Choroid plexus epithelial cell (primary cell): ENCODE results near the gene PRKG1.
"Not testable (repeated sequence)": the region's sequence is repeated elsewhere in the genome, so short reads cannot be mapped to it uniquely, and the experiment has no call there.

Experiments
- DNase-seq: peaks from one replicate; pipeline ENCODE4 v3.0.0-alpha.2; 2010; ENCODE audit warnings: low read depth
- H3K4me3 ChIP-seq: 2 replicates; pipeline ENCODE4 v1.5.1; 2011; ENCODE audit warnings: low read depth, mild to moderate bottlenecking, control low read depth, low read length, moderate library complexity
- CTCF ChIP-seq: conservative IDR thresholded peaks from 2 replicates; pipeline ENCODE4 v1.5.1; 2011; ENCODE audit warnings: low read depth, mild to moderate bottlenecking, control low read depth, inconsistent platforms, low read length, moderate library complexity

PRKG1 gene

GRCh38 chr10:51144161-51144781, 70.0 kb downstream of the PRKG1 start:
- no peak for DNase-seq
- H3K4me3 ChIP-seq = no peak overlapping the region
- no peak for TF ChIP-seq CTCF

GRCh38 chr10:51145375-51145774, 71.1 kb downstream of the PRKG1 start:
- no peak overlapping the region for H3K4me3 ChIP-seq
- DNase-seq = no peak
- no peak for TF ChIP-seq CTCF

GRCh38 chr10:51147644-51148399, 73.5 kb downstream of the PRKG1 start:
- TF ChIP-seq CTCF = no peak
- no peak overlapping the region for H3K4me3 ChIP-seq
- no peak for DNase-seq

- DNase-seq = peak; percentile 67
- no peak overlapping the region for H3K4me3 ChIP-seq
- no peak for TF ChIP-seq CTCF
Measured at GRCh38 chr10:51156926-51157325, 82.6 kb downstream of the PRKG1 start.

- DNase-seq = no peak
- no peak overlapping the region for H3K4me3 ChIP-seq
- no peak for TF ChIP-seq CTCF
Measured at GRCh38 chr10:51158832-51159231, 84.5 kb downstream of the PRKG1 start.

GRCh38 chr10:51159841-51160240, 85.6 kb downstream of the PRKG1 start:
- DNase-seq = peak; percentile 13
- TF ChIP-seq CTCF = no peak
- H3K4me3 ChIP-seq = no peak overlapping the region

GRCh38 chr10:51162002-51162401, 87.7 kb downstream of the PRKG1 start:
- no peak for TF ChIP-seq CTCF
- no peak overlapping the region for H3K4me3 ChIP-seq
- DNase-seq = peak; percentile 28

GRCh38 chr10:51163380-51164049, 89.2 kb downstream of the PRKG1 start:
- not testable (repeated sequence) for DNase-seq

More at GRCh38 chr10:51163380-51164049, 89.2 kb downstream of the PRKG1 start:
- not testable (repeated sequence) for H3K4me3 ChIP-seq
